Muscle of leg (tissue), 11 donors: ENCODE data around the gene LTBR. TPM values are rescaled to one million over a fixed set of nuclear protein-coding genes. Genes with fewer than 3 reads are reported as not detected.
"Not testable (repeated sequence)": the region's sequence is repeated elsewhere in the genome, so short reads cannot be mapped to it uniquely, and the experiment has no call there.

Source experiments
- DNase-seq: peaks from one replicate; pipeline ENCODE4 v3.0.0; 2013
- H3K27ac ChIP-seq: one replicate; pipeline ENCODE4 v1.5.1; 2013; ENCODE audit warnings: mild to moderate bottlenecking, low read length, control low read depth
- H3K27me3 ChIP-seq: one replicate; pipeline ENCODE4 v1.6.1; 2013; ENCODE audit warnings: low read length; ENCODE audit not compliant: control insufficient read depth, insufficient read depth
- H3K36me3 ChIP-seq: one replicate; pipeline ENCODE4 v1.6.1; 2013; ENCODE audit warnings: low read length; ENCODE audit not compliant: control insufficient read depth, insufficient read depth
- H3K4me1 ChIP-seq: one replicate; pipeline ENCODE4 v1.6.1; 2013; ENCODE audit warnings: low read length; ENCODE audit not compliant: control insufficient read depth, insufficient read depth
- H3K4me3 ChIP-seq: one replicate; pipeline ENCODE4 v1.5.1; 2013; ENCODE audit warnings: low read length, control low read depth
- H3K9me3 ChIP-seq: replicated peaks from 2 replicates; pipeline ENCODE4 v1.6.1; 2013; ENCODE audit warnings: low read depth, low read length; ENCODE audit not compliant: control insufficient read depth
- WGBS: methylation state at CpG from one replicate; pipeline ENCODE4 v1.1.5; 2013; ENCODE audit warnings: missing lambda C conversion rate; ENCODE audit not compliant: insufficient coverage; 5-methylcytosine and 5-hydroxymethylcytosine counted together
- polyA plus RNA-seq, 8 donors: library from polyadenylated mRNA; unstranded; fragments of 120-200 nt; gene quantifications; one replicate each; pipeline versions ENCODE4 v1.2.1 to v1.2.3, GENCODE V29; 2013; ENCODE audit warnings: inconsistent platforms in 1 of 8, low replicate concordance in 1 of 8; ENCODE audit not compliant: insufficient read length in 8 of 8, insufficient read depth in 1 of 8
- total RNA-seq: library from RNA; stranded (reverse); fragments of 120-200 nt; gene quantifications from one replicate; pipeline ENCODE4 v1.2.4, GENCODE V29; 2013

The LTBR gene
- total and polyA plus RNA-seq, 9 donors: 32.9 to 48.2 (median 39.0) TPM

- Histone ChIP-seq H3K4me3 (no peak overlapping the region), H3K36me3 (no peaks in the 10 kb centered on the region), H3K27me3 (no peaks in the 10 kb centered on the region), H3K4me1 (peaks cover 12% of the 10 kb centered on the region), H3K9me3 (no peaks in the 10 kb centered on the region), H3K27ac (no peak overlapping the region)
- 76% methylated on average over 18 of the region's 23 CpGs for WGBS
- DNase-seq: no peak
Measured at GRCh38 chr12:6425590-6426531, 41.9 kb downstream of the LTBR start.

GRCh38 chr12:6426882-6427671 lies 43.1 kb downstream of the LTBR start:
- Histone ChIP-seq H3K36me3 (no peaks in the 10 kb centered on the region), H3K4me1 (peaks cover 14% of the 10 kb centered on the region)
- WGBS: 89% methylated on average over 8 of the region's 14 CpGs

GRCh38 chr12:6427796-6428195 lies 43.8 kb downstream of the LTBR start:
- not testable (repeated sequence) for H3K36me3 ChIP-seq, H3K27me3 ChIP-seq, H3K9me3 ChIP-seq, DNase-seq, H3K27ac ChIP-seq, H3K4me3 ChIP-seq
- H3K4me1 ChIP-seq: peaks cover 14% of the 10 kb centered on the region
- 76% methylated on average over 3 of the region's 10 CpGs for WGBS

More at GRCh38 chr12:6426882-6427671, 43.1 kb downstream of the LTBR start:
- no peak for DNase-seq
- H3K27me3 ChIP-seq: no peaks in the 10 kb centered on the region
- H3K27ac ChIP-seq: no peak overlapping the region
- no peaks in the 10 kb centered on the region for H3K9me3 ChIP-seq
- no peak overlapping the region for H3K4me3 ChIP-seq

GRCh38 chr12:6428326-6428725 lies 44.4 kb downstream of the LTBR start:
- DNase-seq: no peak
- no CpG with 5 or more reads among the region's 3 CpGs for WGBS
- H3K4me1 ChIP-seq: peaks cover 14% of the 10 kb centered on the region
- no peak overlapping the region for H3K27ac ChIP-seq
- H3K9me3 ChIP-seq: no peaks in the 10 kb centered on the region
- no peaks in the 10 kb centered on the region for H3K36me3 ChIP-seq
- H3K4me3 ChIP-seq: no peak overlapping the region
- no peaks in the 10 kb centered on the region for H3K27me3 ChIP-seq

GRCh38 chr12:6430124-6430989 lies 46.4 kb downstream of the LTBR start:
- Histone ChIP-seq H3K9me3 (no peaks in the 10 kb centered on the region), H3K4me3 (no peak overlapping the region), H3K4me1 (peaks cover 10% of the 10 kb centered on the region), H3K27ac (peak overlapping the region; percentile 36), H3K36me3 (no peaks in the 10 kb centered on the region), H3K27me3 (no peaks in the 10 kb centered on the region)
- WGBS: 41% methylated on average over 9 of the region's 19 CpGs
- peak; percentile 82 for DNase-seq

GRCh38 chr12:6432991-6433390 lies 49.0 kb downstream of the LTBR start:
- peaks cover 10% of the 10 kb centered on the region for H3K4me1 ChIP-seq
- no peaks in the 10 kb centered on the region for H3K36me3 ChIP-seq
- H3K9me3 ChIP-seq: no peaks in the 10 kb centered on the region
- no peak overlapping the region for H3K4me3 ChIP-seq
- no peak overlapping the region for H3K27ac ChIP-seq
- no peak for DNase-seq
- 80% methylated on average over 2 of the region's 5 CpGs for WGBS
- no peaks in the 10 kb centered on the region for H3K27me3 ChIP-seq

- Histone ChIP-seq H3K4me3 (no peak overlapping the region), H3K27ac (no peak overlapping the region), H3K36me3 (peaks cover 2% of the 10 kb centered on the region), H3K9me3 (no peaks in the 10 kb centered on the region), H3K4me1 (peaks cover 10% of the 10 kb centered on the region), H3K27me3 (no peaks in the 10 kb centered on the region)
- DNase-seq: no peak
- 70% methylated on average over 10 of the region's 17 CpGs for WGBS
Measured at GRCh38 chr12:6434205-6435140, 50.5 kb downstream of the LTBR start.

GRCh38 chr12:6435961-6436715 lies 52.2 kb downstream of the LTBR start:
- Histone ChIP-seq H3K27ac (no peak overlapping the region), H3K27me3 (no peaks in the 10 kb centered on the region), H3K4me1 (no peaks in the 10 kb centered on the region), H3K9me3 (no peaks in the 10 kb centered on the region), H3K36me3 (peaks cover 4% of the 10 kb centered on the region), H3K4me3 (no peak overlapping the region)
- DNase-seq: no peak
- 90% methylated on average over 10 of the region's 13 CpGs for WGBS
